Measurements from ENCODE around the gene DPF3.

The DPF3 gene

DNA sequence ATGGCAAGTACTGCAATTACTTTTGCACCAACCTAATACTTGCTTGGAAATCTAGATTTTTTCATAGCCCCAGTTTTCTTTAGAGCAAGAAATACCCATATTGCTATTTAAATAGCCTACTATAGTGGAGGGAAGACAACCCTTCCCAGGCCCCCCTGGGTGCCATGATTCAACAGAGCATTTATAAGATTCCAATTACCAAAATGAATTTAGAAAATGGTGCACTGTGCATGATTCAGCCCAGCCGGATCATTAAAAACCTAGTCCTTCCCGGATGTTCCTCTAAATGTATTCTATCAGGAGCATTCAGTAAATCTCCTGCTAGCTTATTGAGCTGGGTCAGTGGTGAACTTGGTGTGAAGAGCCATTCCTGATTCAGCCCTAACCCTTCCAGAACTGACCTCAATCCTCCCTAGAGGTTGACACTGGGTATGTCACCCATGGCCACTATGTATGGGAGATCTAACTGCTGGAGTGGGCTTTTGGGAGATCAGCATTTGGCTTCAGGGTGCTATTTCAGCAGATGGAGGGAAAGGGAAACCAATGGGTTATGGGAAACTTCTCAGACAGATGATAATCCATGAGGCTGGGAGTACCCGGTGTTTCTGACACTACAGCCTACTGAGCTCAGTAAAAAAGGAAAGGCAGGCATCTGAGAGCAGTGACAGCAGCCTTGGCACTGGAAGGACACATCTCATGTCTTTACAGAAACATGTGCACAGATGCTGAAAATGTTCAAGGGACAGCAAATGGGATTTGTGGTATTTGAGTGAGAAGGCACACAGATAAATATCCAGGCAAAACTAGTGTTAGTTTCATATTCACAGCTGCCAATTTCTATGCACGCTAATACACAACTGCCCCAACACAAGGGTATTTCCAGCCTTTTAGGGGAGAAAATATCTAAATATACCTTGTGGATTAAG lies 258.9 kb downstream of the DPF3 start:
- DNase-seq = no peak

DNA sequence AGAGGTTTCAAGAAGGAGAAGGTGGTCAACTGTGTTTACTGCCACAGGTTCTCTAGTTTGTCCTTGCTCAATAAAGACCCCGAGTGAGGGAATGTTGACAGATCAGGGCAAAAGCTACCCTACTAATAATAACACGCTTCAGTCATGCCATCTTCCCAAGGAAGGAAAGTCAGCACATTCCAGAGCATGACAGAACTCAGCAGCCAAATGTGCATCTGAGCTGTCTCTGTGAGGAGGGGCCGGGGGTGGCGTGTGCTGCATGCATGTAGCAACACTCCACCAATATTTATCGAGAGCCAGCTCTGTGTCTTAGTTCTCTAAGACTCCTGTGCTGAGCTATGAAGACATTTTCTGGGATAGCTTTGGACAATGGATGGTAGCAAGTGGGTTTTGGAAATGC lies 260.4 kb downstream of the DPF3 start:
- DNase-seq = no peak

DNA sequence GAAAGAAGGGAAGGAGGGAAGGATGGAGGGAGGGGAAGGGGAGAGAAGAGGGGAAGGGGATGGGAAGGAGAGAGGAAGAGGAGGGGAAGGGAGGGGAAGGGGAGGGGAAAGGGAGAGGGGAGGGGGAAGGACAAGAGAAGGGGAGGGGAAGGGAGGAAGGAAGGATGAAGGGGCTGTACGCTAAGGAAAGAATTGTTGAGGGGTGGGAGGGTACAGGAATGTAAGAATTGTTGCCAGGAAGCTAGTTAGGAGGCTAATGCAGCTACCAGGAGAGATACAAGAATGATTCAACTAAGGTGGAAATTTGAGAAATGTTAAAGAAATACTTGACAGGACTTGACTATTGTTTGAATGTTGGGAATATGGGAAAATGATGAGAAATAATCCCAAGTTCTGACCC lies 261.2 kb downstream of the DPF3 start:
- DNase-seq = no peak

DNA sequence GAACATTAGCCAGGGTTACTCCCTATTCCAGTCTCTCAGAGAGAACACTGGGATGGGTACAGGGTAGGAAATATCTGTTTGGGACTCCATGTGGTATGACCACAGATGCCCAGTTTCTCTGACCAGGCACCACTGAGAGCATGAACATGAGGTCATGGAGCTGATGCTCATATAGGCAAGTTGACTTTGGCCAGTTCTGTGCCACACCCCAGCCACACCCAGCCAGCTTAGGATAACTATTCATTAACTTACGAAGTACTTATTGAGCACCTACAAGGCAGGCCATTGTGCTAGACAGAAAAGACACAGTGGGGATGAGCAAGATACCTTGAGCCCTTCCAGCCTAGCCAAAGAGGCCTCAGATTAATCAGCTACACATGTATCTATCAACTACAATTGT lies 262.5 kb downstream of the DPF3 start:
- DNase-seq = no peak

DNA sequence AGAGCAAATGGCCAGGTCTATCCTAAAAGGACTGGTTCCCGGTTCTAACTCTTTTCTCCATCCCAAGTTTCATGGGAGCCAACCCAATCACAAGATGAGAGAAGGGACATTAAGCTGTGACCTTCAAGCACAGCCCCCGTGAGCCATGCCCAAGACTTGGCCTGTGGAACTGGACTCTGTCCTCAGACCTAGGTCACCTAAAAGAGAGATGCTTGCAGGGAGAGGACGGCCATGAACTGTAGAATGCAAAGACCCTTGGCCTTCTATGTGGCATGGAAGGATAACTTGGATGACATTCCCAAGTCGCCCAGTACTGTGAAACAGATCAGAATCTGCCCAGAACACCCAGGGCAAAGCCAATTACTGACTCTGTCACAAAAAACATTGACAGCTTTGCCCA lies 263.5 kb downstream of the DPF3 start:
- DNase-seq = no peak

DNA sequence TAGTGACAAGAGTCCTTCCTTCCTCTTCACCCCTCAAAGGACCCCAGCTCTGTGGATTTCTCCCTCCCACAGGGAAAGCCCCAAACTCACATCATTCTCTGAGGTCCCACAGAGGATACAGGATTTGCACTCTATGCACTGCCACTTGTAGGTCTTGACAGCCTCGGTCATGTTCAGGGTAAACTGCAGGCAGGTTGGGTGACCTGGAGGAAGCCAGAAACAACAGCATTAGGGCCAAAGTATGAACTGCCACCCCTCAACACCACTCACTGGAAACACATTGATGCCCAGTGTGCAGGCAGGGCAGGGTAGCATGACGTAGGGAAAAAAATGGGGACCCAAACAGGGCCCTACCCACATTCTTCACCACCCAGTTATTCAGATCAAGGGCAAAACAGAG lies 264.4 kb downstream of the DPF3 start:
- no peak for DNase-seq

DNA sequence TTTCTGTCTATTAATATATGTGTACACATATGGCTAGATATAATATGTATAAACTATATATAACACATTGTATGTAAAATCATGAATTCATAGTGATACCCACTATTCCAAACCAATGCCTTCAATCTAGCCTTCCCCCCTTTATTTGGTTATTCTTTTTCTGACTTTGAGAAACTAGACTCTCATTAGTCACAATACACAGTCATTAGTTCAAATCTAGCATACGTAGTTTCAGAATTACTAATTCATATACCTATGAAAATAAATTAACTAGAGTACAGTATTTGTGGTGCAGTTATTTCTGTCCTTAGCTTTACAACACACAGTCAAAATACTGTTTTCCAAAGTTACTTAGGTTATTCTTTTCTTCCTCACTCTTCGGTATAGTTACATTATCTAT lies 268.2 kb downstream of the DPF3 start:
- DNase-seq = no peak

DNA sequence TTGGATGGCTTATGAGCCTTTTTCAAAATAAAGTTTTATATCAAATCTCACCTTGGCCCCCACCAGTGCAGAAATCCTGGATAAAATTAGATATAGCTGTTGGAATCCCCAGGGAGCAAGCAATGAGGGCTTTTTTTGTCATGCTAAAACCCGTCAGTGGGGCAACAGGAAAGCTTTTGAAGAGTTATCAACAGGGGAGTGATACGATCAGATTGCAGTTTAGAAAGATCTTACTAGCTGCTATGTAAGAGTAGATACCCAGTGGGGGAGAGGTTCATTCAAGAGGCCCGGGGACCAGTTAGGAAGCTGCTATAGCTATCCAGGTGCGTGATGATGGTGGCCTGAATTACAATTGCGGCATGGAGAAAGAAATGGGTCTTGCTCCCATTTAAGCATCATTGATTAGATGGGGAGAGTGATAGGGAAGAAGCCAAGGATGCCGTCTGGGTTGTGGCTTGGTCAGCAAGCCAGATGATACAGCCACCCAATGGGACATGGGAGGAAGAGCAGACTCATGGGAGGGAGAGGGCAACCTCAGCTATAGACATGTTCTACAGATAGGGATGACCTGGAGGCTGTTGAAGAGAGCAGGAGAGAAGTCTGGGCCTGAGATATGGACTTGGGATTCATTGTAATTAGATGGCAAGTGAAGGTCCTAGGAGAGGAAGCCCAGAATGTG lies 272.4 kb downstream of the DPF3 start:
- no peak for DNase-seq

DNA sequence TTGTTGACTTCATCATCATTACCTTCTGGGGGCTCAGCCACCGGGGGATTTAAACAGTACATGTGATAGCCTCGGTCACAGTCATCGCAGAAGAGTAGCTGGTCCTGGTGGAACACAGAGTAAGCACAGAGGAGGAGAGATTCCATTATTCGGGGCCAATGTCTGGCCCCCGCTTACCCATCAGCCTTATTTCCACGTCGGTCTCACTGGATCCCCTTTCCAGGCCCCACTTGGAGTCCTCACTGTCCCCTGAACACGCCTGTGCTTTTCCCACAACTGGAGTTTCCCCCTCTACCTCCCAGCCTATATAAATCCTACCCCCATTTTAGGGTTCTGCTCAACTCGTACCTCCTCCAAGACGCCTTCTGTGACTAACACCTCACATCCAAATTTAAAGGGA lies 274.0 kb downstream of the DPF3 start:
- DNase-seq = no peak

DNA sequence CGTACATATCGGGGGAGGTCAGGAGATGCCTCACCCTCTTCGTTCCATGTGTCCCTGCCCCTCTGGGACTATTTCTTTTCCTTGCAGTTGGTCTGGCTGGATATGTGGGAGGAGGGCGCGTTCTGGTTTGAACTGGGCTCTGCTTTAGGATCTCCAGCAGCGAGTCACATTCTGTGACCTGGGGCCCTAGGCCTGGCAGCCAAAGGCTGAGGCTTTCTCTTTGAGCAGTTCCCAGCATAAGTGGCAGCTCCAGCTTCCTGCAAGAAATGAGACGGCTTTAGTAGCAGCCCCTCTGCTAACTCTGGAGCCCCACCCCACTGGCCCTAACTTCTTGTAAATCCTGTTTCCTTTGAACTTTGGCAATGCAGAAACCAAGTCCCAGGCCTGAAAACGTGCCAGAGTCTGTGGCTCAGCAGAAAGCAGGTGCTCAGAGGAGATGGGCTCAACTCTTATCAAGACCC lies 274.8 kb downstream of the DPF3 start:
- no peak for DNase-seq

DNA sequence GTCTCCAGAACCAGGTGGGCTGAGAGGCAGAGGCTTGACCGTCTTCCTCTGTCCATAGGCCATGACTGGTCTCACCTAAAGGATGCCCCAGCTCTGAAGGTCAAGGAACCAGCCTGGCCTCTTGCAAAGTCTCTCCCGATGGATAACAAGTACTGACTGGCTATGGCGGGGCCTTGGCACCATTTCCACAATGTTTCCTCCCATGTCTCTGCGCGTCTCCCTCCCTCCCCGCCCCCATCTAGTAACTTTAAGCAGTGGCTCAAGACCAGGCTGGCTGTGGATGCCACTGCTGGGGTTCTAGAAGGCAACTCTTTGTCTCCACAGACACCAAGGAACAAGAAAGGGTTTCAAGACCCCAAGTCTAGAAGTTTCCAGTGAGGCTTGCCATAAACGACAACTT lies 275.5 kb downstream of the DPF3 start:
- no peak for DNase-seq

DNA sequence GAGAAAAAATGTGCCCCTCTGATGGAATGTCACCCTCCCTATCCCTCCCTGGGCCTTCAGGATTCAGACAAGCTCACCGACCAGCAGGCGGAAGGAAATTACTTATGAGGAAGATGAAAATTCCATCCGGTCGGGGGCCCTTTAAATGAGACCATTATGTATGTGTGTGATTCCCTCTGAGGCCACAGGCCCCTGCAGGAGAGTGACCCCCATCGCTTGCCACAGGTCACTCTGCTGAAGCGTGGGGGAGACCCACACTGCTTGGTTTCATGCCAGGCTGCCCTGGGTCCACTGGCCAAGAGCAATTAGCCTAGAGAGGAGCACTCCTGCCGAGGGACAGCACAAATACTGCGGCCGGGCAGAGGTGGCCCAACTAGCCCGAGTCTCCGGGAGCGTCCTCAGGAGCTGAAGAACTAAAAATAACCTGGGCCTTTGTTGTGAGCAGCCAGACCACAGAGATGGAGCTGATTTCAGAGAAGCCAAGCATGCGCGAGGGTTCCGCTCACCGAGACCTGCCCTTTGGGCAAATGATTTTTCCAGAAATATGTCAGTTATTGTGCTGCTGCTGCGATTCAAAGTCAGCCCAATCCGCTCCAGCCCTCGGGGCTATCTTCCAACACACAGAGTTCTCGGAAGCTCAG lies 276.4 kb downstream of the DPF3 start:
- no peak for DNase-seq

DNA sequence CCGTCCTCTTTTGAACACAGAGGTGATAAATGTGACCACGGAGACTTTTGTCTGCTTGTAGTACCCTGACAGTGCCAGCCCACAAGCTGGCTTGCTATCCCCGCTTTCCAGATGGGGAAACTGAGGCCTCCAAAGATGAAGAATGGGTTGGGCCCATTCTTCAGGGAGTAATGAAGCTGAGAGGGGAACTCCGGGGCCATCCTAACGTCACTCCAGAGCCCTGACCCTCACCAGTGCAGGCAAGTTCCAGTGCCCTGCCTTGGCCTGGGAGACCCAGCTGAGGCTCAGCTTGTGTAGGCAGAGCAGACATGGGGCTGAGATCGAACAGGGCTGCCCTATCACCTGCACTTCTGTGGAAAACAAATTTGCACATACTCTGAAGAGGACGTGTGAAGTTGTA lies 277.1 kb downstream of the DPF3 start:
- DNase-seq = no peak

DNA sequence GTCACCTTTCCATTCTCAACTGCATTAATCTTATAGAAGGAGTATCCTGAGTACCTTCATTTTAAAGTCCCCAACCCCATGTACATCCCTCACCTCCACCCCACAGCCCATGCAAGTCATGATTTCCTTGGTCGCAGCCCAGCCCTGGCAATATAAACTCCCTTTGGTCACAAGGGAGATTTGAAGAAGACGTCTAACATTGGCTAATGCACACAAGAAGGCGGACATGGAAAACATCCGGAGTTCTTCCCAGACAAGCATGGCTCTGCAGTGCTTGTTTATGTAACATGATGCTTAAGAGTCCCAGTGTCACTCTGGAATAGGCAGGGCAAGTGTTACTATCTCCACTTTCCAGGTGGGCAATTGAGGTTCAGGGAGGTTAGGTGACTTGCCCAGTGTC lies 277.6 kb downstream of the DPF3 start:
- no peak for DNase-seq

DNA sequence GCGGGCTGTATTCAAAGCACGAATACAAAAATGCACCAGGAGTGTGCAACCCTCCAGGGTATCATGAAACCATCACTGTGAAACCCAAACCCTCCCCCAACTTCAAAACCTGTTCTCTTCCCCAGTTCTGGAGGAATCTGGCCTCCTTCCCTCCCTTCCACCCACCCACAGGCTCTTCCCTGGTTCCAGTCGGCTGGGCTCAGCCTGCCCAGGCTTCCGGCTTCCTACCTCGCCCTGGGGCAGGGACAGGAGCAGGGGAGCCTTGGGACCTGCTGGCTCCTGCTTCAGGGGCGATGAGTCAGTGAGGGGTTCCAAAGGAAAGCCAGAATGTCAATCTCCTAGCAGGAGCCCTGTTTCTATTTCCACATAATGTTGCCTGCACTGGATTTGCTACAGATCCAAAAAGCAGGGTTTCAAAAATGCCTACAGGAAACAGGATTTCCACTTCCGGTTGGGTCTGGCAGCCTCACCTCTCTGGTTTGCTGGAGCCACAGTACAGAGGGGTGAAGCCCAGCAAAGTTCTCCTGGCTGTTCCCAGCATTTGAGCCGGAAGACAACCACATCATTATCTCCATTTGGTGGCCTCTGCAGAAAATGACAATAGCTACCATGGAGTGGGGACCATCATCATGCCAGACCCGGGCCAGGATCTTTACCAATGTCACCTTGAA lies 278.3 kb downstream of the DPF3 start:
- no peak for DNase-seq

DNA sequence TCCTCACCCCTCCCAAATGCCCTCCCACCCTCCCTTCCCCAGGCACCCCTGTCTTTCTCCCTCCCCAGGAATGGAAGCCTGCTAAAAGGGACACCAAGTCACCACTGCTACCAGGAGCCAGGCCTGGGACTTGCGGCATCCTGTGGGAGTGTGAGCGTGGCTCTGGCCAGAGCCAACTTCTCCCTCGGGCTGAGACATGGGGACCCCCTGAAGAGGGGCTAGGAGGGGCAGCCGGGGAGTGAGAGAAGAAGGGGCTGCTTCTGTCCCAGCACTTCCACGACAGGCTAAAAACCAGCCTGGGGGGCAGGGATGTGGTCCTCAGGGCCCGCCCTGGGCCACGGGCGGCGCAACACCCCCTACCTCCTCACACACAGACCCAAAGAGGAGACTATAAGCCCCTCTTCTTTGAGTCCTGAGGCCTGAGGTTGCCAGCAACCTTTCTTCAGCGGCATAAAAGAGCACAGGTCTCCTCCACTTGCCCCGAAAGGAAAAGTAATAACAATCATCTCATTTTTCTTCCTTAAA lies 278.9 kb downstream of the DPF3 start:
- DNase-seq = no peak

DNA sequence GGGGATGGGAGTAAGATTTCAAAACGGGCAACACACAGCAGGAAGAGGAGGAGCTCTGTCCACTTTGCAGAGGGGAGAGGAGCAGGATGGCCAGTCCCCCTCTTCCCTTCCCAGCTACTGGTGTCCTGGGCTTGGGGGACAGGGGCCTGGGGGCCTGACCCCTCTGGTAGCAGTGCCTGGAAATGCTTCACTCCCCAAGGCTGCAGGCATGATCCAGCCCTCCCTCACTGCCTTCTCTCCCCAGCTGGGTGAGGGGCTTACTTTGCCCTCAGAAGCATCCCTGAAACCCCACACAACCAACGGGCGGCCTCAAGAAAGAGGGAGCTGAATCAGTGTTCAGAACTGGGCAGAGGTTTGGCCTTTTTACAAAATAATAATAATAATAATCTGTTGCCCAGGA lies 279.5 kb downstream of the DPF3 start:
- no peak for DNase-seq

DNA sequence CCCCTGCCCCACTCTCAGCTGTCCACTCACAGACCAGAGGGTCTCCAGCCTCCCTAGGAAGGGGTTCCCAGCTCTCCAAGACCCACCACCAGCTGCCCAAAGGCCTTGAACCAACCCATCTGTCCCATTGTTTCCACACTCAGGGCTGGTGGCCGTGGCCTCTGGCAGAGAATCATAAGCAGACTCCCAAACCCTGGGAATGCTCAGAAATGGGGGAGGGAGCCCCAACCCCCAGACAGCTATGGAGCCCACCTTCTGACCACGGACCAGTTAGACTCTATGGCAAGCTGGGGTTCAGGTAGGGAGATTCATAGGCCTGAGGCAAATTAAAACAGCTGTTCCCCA lies 280.0 kb downstream of the DPF3 start:
- no peak for DNase-seq

DNA sequence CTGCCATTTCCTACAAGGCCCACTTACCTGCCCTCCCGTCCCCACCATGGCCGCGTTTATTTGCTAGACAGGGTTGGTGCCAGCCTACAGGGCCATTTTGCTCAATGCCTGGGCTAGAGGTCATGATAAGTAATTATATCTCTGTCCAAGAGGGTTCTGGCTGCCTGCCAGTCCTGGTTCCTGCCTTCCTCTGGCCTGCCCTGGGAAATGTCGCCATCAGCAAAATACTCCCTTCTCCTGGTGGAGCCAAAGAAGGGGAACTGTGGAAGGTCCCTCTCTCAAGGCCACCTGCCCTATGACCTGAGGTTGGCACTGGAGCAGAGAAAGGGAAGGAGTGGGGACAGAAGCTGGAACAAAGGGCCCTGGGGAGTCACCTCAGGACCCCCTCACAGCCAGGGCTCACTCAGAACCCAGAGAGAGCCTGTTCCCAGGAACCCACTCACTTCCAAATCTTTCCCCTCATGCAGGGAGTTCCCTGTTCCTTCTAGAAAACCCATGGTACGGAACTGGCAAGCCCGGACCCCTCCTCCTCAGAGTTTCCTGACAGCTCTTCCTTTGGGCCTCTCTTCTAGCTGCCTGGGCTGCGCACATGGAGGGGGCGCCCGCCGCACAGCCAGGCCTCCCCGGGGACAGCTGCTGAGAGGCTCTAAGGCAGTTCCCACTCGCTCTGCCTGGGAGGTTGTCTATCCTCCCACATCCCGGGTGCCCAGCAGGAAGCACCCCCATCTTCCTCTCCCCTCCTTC lies 280.5 kb downstream of the DPF3 start:
- no peak for DNase-seq

DNA sequence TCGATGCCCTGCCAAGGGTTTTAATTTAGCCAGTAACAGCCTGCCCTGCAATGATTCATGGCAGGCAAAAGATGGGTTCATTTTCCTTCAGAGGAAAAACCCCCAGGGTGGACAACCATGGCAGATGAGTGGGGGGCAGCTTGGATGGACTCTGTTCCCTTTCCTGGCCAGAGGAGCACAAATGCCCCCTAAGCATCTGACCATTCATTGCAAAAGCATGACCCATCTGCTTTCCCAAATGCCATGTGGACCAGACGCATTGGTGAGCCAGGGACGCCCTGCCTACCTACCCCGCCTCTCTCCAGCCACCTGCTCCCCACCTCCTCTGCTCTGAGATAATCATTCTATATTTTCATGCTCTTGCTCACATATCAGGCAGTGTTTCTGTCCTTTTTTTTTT lies 281.9 kb downstream of the DPF3 start:
- no peak for DNase-seq

DNA sequence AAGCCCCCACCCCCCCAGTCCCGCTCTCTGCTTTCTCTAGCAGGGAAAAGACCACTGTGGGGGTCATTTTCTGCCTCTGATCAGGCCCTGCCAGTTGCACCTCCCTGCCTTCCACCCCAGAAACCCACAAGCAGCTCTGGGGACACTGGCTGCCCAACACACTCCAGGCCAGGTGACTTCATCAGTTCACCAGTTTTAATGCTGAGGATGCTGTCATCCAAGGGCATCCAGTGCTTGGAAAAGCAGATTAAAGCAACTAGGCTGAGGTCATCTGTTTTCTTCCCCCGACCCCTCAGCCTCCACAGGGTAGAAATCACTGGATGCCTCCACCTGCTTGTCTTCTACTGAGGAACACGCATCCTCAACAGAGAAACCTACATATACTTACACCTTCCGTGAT lies 282.4 kb downstream of the DPF3 start:
- DNase-seq = no peak

DNA sequence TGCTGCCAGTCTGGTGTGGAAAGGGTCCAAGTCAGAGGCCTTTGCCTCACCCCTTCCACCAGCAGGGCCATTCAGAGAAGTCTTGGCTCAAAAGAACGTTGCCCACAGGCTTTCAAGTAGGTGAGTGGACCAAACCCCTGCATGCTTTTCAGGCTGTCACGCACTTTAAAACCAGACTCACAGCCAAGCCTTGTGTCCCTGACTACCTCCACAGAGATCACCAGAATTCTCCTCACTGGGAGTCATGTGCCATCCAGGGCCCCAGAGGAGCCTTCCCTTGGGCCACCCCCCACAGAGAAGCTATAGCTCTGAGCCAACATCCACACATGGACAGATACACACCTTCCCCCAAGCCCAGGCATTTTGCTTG lies 283.1 kb downstream of the DPF3 start:
- no peak for DNase-seq
